AG10803 (cell line): ENCODE data around the gene PLSCR4.

Experiments
- DNase-seq: peaks from one replicate; pipeline ENCODE4 v3.0.0; 2010; ENCODE audit warnings: low read depth
- H3K4me3 ChIP-seq: 2 replicates; pipeline ENCODE4 v1.5.1; 2011; ENCODE audit warnings: mild to moderate bottlenecking, low read length, control low read depth
- CTCF ChIP-seq: conservative IDR thresholded peaks from 2 replicates; pipeline ENCODE4 v1.5.1; 2011; ENCODE audit warnings: mild to moderate bottlenecking, low read length, control low read depth, inconsistent platforms

Gene PLSCR4

GRCh38 chr3:146177519-146177918, 73.4 kb downstream of the PLSCR4 start:
- H3K4me3 ChIP-seq = no peak overlapping the region
- peak; percentile 60 for DNase-seq
- TF ChIP-seq CTCF = no peak

GRCh38 chr3:146177072-146177471, 73.8 kb downstream of the PLSCR4 start:
- DNase-seq = no peak
- no peak overlapping the region for H3K4me3 ChIP-seq
- no peak for TF ChIP-seq CTCF

DNA sequence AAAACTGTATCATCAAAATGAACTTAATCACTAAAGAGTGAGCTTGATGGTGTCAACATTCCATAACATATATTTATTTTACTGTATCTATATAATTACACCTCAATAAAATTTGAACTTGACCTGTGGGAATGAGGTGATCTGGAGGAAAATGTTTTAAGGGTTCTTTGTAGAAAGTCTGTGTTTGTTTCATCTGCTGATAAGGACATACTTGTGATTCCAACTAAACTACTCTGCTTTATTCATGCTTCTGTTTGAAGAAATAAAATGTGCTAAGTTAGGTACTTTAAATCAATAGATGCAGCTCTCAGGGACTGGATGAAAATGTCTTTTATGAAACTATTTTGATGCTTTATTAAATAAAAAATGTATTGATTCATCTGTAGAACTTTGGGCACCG, 78.3 kb downstream of the PLSCR4 start:
- DNase-seq = no peak
- TF ChIP-seq CTCF = no peak
- H3K4me3 ChIP-seq = no peak overlapping the region

GRCh38 chr3:146170591-146170990, 80.3 kb downstream of the PLSCR4 start:
- DNase-seq = no peak
- no peak for TF ChIP-seq CTCF
- H3K4me3 ChIP-seq = no peak overlapping the region

- no peak overlapping the region for H3K4me3 ChIP-seq
- DNase-seq = no peak
- TF ChIP-seq CTCF = no peak
Measured at GRCh38 chr3:146169891-146170290, 81.0 kb downstream of the PLSCR4 start.

DNA sequence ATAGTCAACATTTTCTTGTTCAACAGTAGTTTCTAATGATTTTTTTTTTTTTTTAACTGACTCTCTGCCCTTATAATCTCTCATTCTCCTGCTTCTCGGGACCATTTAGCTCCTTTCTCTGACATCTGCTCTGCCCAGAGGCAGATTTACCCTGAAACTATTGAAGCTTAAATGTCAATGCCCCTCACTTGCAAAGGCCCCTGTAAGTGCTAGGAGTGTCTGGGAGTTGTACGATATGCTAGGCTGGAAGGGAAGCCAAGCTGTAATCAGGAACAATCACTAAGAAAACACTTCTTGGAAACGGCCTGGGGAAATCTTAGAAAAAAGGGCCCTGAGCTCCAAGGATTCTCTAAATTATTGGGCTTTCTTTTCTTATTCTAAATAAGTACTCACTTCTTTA, 84.1 kb downstream of the PLSCR4 start:
- TF ChIP-seq CTCF = no peak
- DNase-seq = no peak
- no peak overlapping the region for H3K4me3 ChIP-seq

DNA sequence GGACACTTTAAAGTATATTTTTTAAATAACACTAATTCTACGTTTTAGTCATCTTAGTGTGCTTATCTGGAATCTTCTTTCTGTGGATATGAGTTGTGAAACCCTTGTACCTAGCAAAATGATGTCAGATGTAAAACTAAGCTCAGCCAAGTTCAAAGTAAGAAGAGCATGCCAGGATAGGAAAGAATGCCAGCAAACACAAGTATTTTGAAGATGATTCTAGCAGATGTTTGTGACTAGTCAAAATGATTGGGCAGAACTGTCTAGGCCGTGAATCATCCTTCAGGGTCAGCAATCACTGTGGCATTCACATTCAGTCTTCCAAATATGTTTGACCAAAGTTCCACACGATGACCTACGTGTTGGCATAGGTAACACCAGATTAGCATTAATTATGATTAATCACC, 84.5 kb downstream of the PLSCR4 start:
- no peak for TF ChIP-seq CTCF
- peak; percentile 97 for DNase-seq
- no peak overlapping the region for H3K4me3 ChIP-seq
